PC-3 (cell line): ENCODE data around the gene FBXW9.
"Not testable (repeated sequence)": the region's sequence is repeated elsewhere in the genome, so short reads cannot be mapped to it uniquely, and the experiment has no call there.

Source experiments
- EZH2 ChIP-seq: fragments of 300-600 bp; sonication (generic); IDR thresholded peaks from one replicate; pipeline ENCODE4 v1.6.1; 2017; ENCODE audit warnings: antibody characterized with exemption, mild to moderate bottlenecking, low read length; ENCODE audit not compliant: unreplicated experiment
- EZH2phosphoT487 ChIP-seq: fragments of 300-600 bp; sonication (generic); IDR thresholded peaks from 2 replicates; pipeline ENCODE4 v1.6.1; 2018; ENCODE audit warnings: mild to moderate bottlenecking, antibody characterized with exemption, low read length, borderline replicate concordance
- TF ChIP-seq, protein P1 (sequence below): fragments of 300-600 bp; sonication (generic); conservative IDR thresholded peaks from 2 replicates; pipeline ENCODE4 v1.5.1; 2017; ENCODE audit warnings: antibody characterized with exemption, low read depth, mild to moderate bottlenecking, low read length

DNA sequence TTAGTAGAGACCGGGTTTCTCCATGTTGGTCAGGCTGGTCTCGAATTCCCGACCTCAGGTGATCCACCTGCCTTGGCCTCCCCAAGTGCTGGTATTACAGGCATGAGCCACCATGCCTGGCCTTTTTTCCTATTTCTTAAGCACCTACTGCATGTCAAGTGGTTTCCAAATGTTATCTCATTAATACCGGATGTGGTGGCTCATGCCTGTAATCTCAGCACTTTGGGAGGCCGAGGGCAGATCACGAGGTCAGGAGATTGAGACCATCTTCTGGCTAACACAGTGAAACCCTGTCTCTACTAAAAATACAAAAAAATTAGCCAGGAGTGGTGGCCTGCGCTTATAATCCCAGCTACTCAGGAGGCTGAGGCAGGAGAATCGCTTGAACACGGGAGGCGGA lies 29.2 kb upstream of the FBXW9 start:
- not testable (repeated sequence) for TF ChIP-seq EZH2, EZH2phosphoT487
- TF ChIP-seq, protein P1, sequence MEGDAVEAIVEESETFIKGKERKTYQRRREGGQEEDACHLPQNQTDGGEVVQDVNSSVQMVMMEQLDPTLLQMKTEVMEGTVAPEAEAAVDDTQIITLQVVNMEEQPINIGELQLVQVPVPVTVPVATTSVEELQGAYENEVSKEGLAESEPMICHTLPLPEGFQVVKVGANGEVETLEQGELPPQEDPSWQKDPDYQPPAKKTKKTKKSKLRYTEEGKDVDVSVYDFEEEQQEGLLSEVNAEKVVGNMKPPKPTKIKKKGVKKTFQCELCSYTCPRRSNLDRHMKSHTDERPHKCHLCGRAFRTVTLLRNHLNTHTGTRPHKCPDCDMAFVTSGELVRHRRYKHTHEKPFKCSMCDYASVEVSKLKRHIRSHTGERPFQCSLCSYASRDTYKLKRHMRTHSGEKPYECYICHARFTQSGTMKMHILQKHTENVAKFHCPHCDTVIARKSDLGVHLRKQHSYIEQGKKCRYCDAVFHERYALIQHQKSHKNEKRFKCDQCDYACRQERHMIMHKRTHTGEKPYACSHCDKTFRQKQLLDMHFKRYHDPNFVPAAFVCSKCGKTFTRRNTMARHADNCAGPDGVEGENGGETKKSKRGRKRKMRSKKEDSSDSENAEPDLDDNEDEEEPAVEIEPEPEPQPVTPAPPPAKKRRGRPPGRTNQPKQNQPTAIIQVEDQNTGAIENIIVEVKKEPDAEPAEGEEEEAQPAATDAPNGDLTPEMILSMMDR, result not testable (repeated sequence)
